ENCODE data around the gene RHOXF2. TPM values are rescaled to one million over a fixed set of nuclear protein-coding genes. Genes with fewer than 3 reads are reported as not detected.
"Not testable (repeated sequence)": the region's sequence is repeated elsewhere in the genome, so short reads cannot be mapped to it uniquely, and the experiment has no call there.

Gene RHOXF2
- total and polyA plus RNA-seq, 9 donors: 0.07 TPM; not detected in 8

- WGBS (ENCODE audit: insufficient coverage): no CpG with 5 or more reads among the region's 8 CpGs
- not testable (repeated sequence) for H3K4me3 ChIP-seq (ENCODE audit: low read length); H3K4me1 ChIP-seq (ENCODE audit: control insufficient read depth, insufficient read depth, low read length); H3K27ac ChIP-seq (ENCODE audit: low read length); DNase-seq; H3K27me3 ChIP-seq (ENCODE audit: control insufficient read depth, insufficient read depth, low read length); H3K9me3 ChIP-seq (replicated peaks; ENCODE audit: control insufficient read depth, low read depth, low read length); H3K36me3 ChIP-seq (ENCODE audit: control insufficient read depth, insufficient read depth, low read length)
Observed at GRCh38 chrX:120196626-120197283, 38.3 kb downstream of the RHOXF2 start.

GRCh38 chrX:120200851-120201250, 42.4 kb downstream of the RHOXF2 start:
- Histone ChIP-seq H3K4me1 (ENCODE audit: control insufficient read depth, insufficient read depth, low read length) (no peaks in the 10 kb centered on the region), H3K36me3 (ENCODE audit: control insufficient read depth, insufficient read depth, low read length) (no peaks in the 10 kb centered on the region), H3K27me3 (ENCODE audit: control insufficient read depth, insufficient read depth, low read length) (peaks cover 5% of the 10 kb centered on the region), H3K9me3 (replicated peaks; ENCODE audit: control insufficient read depth, low read depth, low read length) (no peaks in the 10 kb centered on the region), H3K4me3 (ENCODE audit: low read length) (no peak overlapping the region), H3K27ac (ENCODE audit: low read length) (no peak overlapping the region)
- 73% methylated on average over 8 of the region's 11 CpGs for whole genome bisulfite sequencing (ENCODE audit: insufficient coverage)
- no peak for DNase-seq

GRCh38 chrX:120205816-120206753, 47.7 kb downstream of the RHOXF2 start:
- no peaks in the 10 kb centered on the region for H3K9me3 ChIP-seq (replicated peaks; ENCODE audit: control insufficient read depth, low read depth, low read length)
- peaks cover 7% of the 10 kb centered on the region for H3K27me3 ChIP-seq (ENCODE audit: control insufficient read depth, insufficient read depth, low read length)
- peak; percentile 29 for DNase-seq
- H3K4me1 ChIP-seq (ENCODE audit: control insufficient read depth, insufficient read depth, low read length): no peaks in the 10 kb centered on the region
- no peak overlapping the region for H3K27ac ChIP-seq (ENCODE audit: low read length)
- H3K4me3 ChIP-seq (ENCODE audit: low read length): no peak overlapping the region
- H3K36me3 ChIP-seq (ENCODE audit: control insufficient read depth, insufficient read depth, low read length): no peaks in the 10 kb centered on the region
- WGBS (ENCODE audit: insufficient coverage): 52% methylated on average over 8 of the region's 12 CpGs

- Histone ChIP-seq H3K36me3 (ENCODE audit: control insufficient read depth, insufficient read depth, low read length) (no peaks in the 10 kb centered on the region), H3K27me3 (ENCODE audit: control insufficient read depth, insufficient read depth, low read length) (peaks cover 7% of the 10 kb centered on the region), H3K4me1 (ENCODE audit: control insufficient read depth, insufficient read depth, low read length) (no peaks in the 10 kb centered on the region), H3K4me3 (ENCODE audit: low read length) (no peak overlapping the region), H3K9me3 (replicated peaks; ENCODE audit: control insufficient read depth, low read depth, low read length) (no peaks in the 10 kb centered on the region), H3K27ac (ENCODE audit: low read length) (no peak overlapping the region)
- DNase-seq: no peak
- 82% methylated on average over 7 of the region's 8 CpGs for WGBS (ENCODE audit: insufficient coverage)
Observed at GRCh38 chrX:120207009-120207605, 48.7 kb downstream of the RHOXF2 start.

- 8% methylated on average over 4 of the region's 8 CpGs for WGBS (ENCODE audit: insufficient coverage)
- Histone ChIP-seq H3K27me3 (ENCODE audit: control insufficient read depth, insufficient read depth, low read length) (peaks cover 7% of the 10 kb centered on the region), H3K27ac (ENCODE audit: low read length) (no peak overlapping the region), H3K36me3 (ENCODE audit: control insufficient read depth, insufficient read depth, low read length) (no peaks in the 10 kb centered on the region), H3K4me3 (ENCODE audit: low read length) (no peak overlapping the region), H3K4me1 (ENCODE audit: control insufficient read depth, insufficient read depth, low read length) (no peaks in the 10 kb centered on the region), H3K9me3 (replicated peaks; ENCODE audit: control insufficient read depth, low read depth, low read length) (no peaks in the 10 kb centered on the region)
- DNase-seq: peak; percentile 70
Observed at GRCh38 chrX:120213438-120214265, 55.2 kb downstream of the RHOXF2 start.

Other genes with a start within 250 kb of the RHOXF2 start
- 5.4 TPM for gene NKAP, start 214.9 kb upstream of the RHOXF2 start, total RNA-seq
- 1 to 10 TPM; 6.9 to 9.5 (median 8.2) TPM for gene NKAP, start 214.9 kb upstream of the RHOXF2 start, polyA plus RNA-seq (ENCODE audit: insufficient read depth in 1 of 8, insufficient read length in 8 of 8, low replicate concordance in 1 of 8)
- gene RHOXF2B, start 80.9 kb upstream of the RHOXF2 start, total RNA-seq: not detected
- under 1 TPM in 2 of 8 donors, not detected in 6; 0.15 to 0.20 TPM for gene RHOXF2B, start 80.9 kb upstream of the RHOXF2 start, polyA plus RNA-seq (ENCODE audit: insufficient read depth in 1 of 8, insufficient read length in 8 of 8, low replicate concordance in 1 of 8)
- gene RHOXF1, start 42.7 kb upstream of the RHOXF2 start, total RNA-seq: 0.09 TPM
- under 1 TPM in 4 of 8 donors, not detected in 4; 0.18 to 0.76 (median 0.37) TPM for gene RHOXF1, start 42.7 kb upstream of the RHOXF2 start, polyA plus RNA-seq (ENCODE audit: insufficient read depth in 1 of 8, insufficient read length in 8 of 8, low replicate concordance in 1 of 8)
- 12.7 TPM for gene ZBTB33, start 92.2 kb downstream of the RHOXF2 start, total RNA-seq
- 10 to 100 TPM in 7 of 8 donors, 1 to 10 TPM in 1; 9.3 to 19.4 (median 14.4) TPM for gene ZBTB33, start 92.2 kb downstream of the RHOXF2 start, polyA plus RNA-seq (ENCODE audit: insufficient read depth in 1 of 8, insufficient read length in 8 of 8, low replicate concordance in 1 of 8)
- gene TMEM255A, start 152.8 kb downstream of the RHOXF2 start, total RNA-seq: 3.3 TPM
- 10 to 100 TPM in 6 of 8 donors, 1 to 10 TPM in 2; 7.8 to 15.5 (median 11.6) TPM for gene TMEM255A, start 152.8 kb downstream of the RHOXF2 start, polyA plus RNA-seq (ENCODE audit: insufficient read depth in 1 of 8, insufficient read length in 8 of 8, low replicate concordance in 1 of 8)
- gene ATP1B4, start 203.5 kb downstream of the RHOXF2 start, total RNA-seq: 298 TPM
- 100 to 1,000 TPM; 157 to 359 (median 241) TPM for gene ATP1B4, start 203.5 kb downstream of the RHOXF2 start, polyA plus RNA-seq (ENCODE audit: insufficient read depth in 1 of 8, insufficient read length in 8 of 8, low replicate concordance in 1 of 8)